ENCODE data around the gene POFUT2. TPM values are rescaled to one million over a fixed set of nuclear protein-coding genes. Genes with fewer than 3 reads are reported as not detected.

POFUT2 gene, protein sequence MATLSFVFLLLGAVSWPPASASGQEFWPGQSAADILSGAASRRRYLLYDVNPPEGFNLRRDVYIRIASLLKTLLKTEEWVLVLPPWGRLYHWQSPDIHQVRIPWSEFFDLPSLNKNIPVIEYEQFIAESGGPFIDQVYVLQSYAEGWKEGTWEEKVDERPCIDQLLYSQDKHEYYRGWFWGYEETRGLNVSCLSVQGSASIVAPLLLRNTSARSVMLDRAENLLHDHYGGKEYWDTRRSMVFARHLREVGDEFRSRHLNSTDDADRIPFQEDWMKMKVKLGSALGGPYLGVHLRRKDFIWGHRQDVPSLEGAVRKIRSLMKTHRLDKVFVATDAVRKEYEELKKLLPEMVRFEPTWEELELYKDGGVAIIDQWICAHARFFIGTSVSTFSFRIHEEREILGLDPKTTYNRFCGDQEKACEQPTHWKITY
- 22.5 and 38.3 TPM in 2 replicates for total RNA-seq

DNA sequence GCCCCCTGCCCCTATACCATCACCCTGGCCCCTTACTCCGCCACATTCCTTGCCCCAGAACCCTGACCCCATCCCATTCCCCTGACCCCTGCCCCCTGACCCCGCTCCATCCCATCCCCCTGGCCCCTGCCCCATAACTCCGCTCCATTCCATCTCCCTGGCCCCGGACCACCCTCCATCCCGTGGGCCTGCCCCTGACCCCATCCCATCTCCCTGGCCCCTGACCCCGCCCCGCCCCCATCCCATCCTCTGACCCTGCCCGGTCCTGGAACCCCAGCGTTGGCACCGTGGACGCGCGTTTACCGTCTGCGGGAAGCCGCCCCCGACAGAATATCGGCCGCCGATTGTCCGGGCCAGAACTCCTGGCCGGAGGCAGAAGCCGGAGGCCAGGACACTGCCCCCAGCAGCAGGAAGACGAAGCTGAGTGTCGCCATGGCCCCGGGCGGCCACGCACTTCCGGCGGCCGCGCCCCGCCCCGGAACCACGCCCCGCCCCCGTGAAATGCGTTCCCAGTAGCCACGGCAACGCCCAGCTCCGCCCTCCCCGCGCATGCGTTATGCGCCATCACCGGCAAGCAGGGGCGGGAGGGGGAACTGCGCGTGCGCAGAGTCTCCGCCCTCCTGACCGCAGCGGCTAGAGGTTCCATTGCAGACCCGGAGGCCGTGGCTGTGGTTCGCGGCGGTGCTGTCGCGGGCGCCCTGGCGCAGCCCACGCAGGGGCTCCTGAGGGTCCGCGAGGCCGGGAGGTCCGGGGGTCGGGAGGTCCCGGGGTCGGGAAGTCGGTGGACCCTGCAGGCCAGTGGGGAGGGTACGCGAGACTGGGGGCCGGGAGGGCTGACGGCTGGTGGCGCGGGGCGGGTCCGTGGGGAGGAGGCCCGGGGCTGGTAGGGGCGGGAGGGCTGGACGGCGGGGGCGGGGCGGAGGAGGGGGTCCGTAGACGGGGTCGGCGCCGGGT is at the start of gene POFUT2:
TSS of gene POFUT2 (minus strand) at position 458 of the 954 bp plus-strand sequence. CDS start at position 434, 24 bp downstream.
- no peak for TF ChIP-seq CTCF (IDR thresholded peaks at IDR 0.05; ENCODE audit: insufficient read depth, low read length, poor library complexity, severe bottlenecking)
- no peaks in the 10 kb centered on the region for H3K27me3 ChIP-seq (ENCODE audit: control insufficient read depth, insufficient read depth, low read length)
- H3K4me3 ChIP-seq (ENCODE audit: low read depth, low read length) = peak within 1 kb of the TSS; percentile 87
- no peaks in the 10 kb centered on the region for H3K36me3 ChIP-seq (ENCODE audit: control insufficient read depth, insufficient read depth, low read length)
- DNase-seq (ENCODE audit: low read depth) = no peak

GRCh38 chr21:45336870-45337269 is 49.2 kb upstream of the POFUT2 start:
- Histone ChIP-seq H3K36me3 (ENCODE audit: control insufficient read depth, insufficient read depth, low read length) (no peaks in the 10 kb centered on the region), H3K4me3 (ENCODE audit: low read depth, low read length) (no peak overlapping the region), H3K27me3 (ENCODE audit: control insufficient read depth, insufficient read depth, low read length) (no peaks in the 10 kb centered on the region)
- DNase-seq (ENCODE audit: low read depth) = no peak
- TF ChIP-seq CTCF (IDR thresholded peaks at IDR 0.05; ENCODE audit: insufficient read depth, low read length, poor library complexity, severe bottlenecking) = peak; percentile 17

DNA sequence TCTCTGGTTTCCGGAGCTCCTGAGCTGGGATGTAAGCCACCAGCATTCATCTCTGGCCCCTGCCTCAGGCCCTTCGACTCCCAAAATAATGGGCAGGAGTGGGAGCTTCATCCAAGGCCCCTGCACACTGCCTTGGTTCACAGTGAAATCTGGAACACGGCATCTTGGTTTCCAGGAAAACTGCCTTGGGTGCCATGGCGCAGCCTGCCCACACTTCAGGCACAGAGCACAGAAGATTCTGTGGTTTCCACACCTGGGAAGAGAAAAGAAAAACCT is 48.8 kb upstream of the POFUT2 start:
- no peak for TF ChIP-seq CTCF (IDR thresholded peaks at IDR 0.05; ENCODE audit: insufficient read depth, low read length, poor library complexity, severe bottlenecking)
- no peak for DNase-seq (ENCODE audit: low read depth)
- H3K4me3 ChIP-seq (ENCODE audit: low read depth, low read length) = no peak overlapping the region
- H3K36me3 ChIP-seq (ENCODE audit: control insufficient read depth, insufficient read depth, low read length) = no peaks in the 10 kb centered on the region
- H3K27me3 ChIP-seq (ENCODE audit: control insufficient read depth, insufficient read depth, low read length) = no peaks in the 10 kb centered on the region

DNA sequence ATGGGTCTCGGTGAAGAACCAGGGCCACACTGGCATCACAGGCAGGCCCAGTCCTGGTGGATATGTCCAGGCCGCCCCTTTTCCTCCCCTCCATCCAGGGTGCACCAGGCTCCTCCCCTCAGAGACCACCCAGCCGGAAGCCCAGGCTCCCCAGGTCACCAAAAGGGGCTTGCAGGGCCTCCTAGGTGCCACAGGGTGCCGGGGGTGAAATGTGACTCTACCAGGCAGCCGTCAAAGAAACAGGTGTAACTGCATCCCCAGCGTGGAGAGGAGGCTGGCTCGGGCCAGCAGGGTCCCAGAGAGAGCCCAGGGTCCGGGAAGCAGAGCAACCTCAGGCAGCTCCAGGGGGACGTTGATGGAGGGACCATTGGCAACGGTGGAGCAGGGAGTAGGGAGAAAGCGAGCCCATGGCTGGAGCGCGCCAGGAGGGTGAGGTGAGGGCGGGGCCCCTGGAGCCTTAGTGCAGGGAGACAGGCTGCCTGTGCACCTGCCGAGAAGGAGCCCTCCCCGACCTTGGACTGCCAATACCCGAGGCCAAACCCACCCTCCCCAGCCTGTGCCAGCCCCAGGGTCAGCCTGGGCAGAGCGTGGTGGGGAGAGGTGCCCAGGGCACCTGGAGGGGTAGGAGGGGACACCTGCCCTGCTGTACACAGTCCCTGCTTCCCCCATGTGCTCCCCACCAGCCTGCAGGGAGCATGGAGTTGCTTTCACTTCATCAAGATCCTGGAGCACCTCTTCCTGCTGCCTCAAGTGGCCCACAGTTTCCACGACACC is 48.3 kb upstream of the POFUT2 start:
- DNase-seq (ENCODE audit: low read depth) = no peak
- no peak overlapping the region for H3K4me3 ChIP-seq (ENCODE audit: low read depth, low read length)
- TF ChIP-seq CTCF (IDR thresholded peaks at IDR 0.05; ENCODE audit: insufficient read depth, low read length, poor library complexity, severe bottlenecking) = no peak
- H3K36me3 ChIP-seq (ENCODE audit: control insufficient read depth, insufficient read depth, low read length) = no peaks in the 10 kb centered on the region
- no peaks in the 10 kb centered on the region for H3K27me3 ChIP-seq (ENCODE audit: control insufficient read depth, insufficient read depth, low read length)

- no peaks in the 10 kb centered on the region for H3K36me3 ChIP-seq (ENCODE audit: control insufficient read depth, insufficient read depth, low read length)
- no peak overlapping the region for H3K4me3 ChIP-seq (ENCODE audit: low read depth, low read length)
- no peak for TF ChIP-seq CTCF (IDR thresholded peaks at IDR 0.05; ENCODE audit: insufficient read depth, low read length, poor library complexity, severe bottlenecking)
- no peak for DNase-seq (ENCODE audit: low read depth)
- no peaks in the 10 kb centered on the region for H3K27me3 ChIP-seq (ENCODE audit: control insufficient read depth, insufficient read depth, low read length)
These were observed 47.6 kb upstream of the POFUT2 start for GRCh38 chr21:45335151-45335760.

Measured in kidney epithelial cell (primary cell).